ENCODE results near the gene MLPH. TPM values are rescaled to one million over a fixed set of nuclear protein-coding genes. Genes with fewer than 3 reads are reported as not detected.

MLPH gene
- total and polyA plus RNA-seq, 2 of the 13 experiments (the other 11 are each of a cell fraction or from before 2014, with no cell fraction given), result 0.12 TPM; not detected in 1

DNA sequence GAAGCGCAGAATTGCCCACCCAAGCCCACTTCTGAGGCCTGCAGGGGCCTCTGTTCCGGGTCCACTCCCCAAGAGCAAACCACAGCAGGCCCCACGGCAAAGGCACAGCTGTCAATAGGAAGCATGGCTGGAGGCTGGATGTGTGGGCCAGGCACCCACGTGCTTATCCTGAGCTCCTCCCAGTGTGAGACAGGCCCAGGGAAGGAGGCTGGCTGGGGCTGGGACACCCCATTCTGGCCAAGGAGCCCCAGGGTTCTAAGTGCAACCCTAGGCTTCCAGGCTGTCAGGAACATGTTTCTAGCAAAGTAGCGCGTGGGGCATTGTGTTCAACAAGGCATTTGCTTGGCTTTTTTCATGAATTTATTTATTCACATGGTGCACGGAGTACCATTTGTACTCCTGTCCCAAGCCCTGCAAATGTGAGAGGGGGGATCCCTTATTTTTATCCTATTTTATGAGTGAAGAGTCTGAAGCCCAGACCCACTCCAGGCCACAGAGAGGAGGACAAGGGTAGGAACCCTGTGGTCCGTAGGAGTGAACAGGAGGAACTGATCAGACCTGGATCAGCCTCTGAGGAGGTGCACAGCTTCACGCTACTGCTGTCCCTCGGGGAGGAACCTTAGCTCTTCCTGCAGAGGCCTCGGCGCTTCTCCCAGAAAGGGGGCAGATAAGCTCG is 109.6 kb downstream of the MLPH start (continued):
- TF ChIP-seq, protein P1, sequence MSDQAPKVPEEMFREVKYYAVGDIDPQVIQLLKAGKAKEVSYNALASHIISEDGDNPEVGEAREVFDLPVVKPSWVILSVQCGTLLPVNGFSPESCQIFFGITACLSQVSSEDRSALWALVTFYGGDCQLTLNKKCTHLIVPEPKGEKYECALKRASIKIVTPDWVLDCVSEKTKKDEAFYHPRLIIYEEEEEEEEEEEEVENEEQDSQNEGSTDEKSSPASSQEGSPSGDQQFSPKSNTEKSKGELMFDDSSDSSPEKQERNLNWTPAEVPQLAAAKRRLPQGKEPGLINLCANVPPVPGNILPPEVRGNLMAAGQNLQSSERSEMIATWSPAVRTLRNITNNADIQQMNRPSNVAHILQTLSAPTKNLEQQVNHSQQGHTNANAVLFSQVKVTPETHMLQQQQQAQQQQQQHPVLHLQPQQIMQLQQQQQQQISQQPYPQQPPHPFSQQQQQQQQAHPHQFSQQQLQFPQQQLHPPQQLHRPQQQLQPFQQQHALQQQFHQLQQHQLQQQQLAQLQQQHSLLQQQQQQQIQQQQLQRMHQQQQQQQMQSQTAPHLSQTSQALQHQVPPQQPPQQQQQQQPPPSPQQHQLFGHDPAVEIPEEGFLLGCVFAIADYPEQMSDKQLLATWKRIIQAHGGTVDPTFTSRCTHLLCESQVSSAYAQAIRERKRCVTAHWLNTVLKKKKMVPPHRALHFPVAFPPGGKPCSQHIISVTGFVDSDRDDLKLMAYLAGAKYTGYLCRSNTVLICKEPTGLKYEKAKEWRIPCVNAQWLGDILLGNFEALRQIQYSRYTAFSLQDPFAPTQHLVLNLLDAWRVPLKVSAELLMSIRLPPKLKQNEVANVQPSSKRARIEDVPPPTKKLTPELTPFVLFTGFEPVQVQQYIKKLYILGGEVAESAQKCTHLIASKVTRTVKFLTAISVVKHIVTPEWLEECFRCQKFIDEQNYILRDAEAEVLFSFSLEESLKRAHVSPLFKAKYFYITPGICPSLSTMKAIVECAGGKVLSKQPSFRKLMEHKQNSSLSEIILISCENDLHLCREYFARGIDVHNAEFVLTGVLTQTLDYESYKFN (CRISPR knock-in tag; conservative IDR thresholded peaks at IDR 0.05), result 0 out of 2 replicates have a peak, but pooled peaks have one; percentile 14
- TF ChIP-seq, protein P2, sequence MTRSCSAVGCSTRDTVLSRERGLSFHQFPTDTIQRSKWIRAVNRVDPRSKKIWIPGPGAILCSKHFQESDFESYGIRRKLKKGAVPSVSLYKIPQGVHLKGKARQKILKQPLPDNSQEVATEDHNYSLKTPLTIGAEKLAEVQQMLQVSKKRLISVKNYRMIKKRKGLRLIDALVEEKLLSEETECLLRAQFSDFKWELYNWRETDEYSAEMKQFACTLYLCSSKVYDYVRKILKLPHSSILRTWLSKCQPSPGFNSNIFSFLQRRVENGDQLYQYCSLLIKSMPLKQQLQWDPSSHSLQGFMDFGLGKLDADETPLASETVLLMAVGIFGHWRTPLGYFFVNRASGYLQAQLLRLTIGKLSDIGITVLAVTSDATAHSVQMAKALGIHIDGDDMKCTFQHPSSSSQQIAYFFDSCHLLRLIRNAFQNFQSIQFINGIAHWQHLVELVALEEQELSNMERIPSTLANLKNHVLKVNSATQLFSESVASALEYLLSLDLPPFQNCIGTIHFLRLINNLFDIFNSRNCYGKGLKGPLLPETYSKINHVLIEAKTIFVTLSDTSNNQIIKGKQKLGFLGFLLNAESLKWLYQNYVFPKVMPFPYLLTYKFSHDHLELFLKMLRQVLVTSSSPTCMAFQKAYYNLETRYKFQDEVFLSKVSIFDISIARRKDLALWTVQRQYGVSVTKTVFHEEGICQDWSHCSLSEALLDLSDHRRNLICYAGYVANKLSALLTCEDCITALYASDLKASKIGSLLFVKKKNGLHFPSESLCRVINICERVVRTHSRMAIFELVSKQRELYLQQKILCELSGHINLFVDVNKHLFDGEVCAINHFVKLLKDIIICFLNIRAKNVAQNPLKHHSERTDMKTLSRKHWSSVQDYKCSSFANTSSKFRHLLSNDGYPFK (CRISPR knock-in tag; IDR thresholded peaks at IDR 0.05; ENCODE audit: borderline replicate concordance), result 0 out of 2 replicates have a peak, but pooled peaks have one; percentile 5
- TF ChIP-seq, protein P3, sequence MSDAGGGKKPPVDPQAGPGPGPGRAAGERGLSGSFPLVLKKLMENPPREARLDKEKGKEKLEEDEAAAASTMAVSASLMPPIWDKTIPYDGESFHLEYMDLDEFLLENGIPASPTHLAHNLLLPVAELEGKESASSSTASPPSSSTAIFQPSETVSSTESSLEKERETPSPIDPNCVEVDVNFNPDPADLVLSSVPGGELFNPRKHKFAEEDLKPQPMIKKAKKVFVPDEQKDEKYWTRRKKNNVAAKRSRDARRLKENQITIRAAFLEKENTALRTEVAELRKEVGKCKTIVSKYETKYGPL (CRISPR knock-in tag; IDR thresholded peaks at IDR 0.05), result no peak
- TF ChIP-seq, protein P4, sequence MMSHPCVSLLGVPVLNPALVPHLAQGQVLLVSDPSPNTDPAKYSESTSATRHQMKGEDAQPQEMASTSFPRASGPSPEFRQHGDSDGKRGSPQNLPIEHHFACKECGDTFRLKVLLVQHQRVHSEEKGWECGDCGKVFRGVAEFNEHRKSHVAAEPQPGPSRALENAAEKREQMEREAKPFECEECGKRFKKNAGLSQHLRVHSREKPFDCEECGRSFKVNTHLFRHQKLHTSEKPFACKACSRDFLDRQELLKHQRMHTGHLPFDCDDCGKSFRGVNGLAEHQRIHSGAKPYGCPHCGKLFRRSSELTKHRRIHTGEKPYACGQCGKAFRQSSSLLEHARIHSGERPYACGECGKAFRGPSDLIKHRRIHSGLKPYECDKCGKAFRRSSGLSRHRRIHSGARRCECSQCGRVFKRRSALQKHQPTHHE (CRISPR knock-in tag; IDR thresholded peaks at IDR 0.05; ENCODE audit: borderline replicate concordance), result no peak
- TF ChIP-seq TOE1 (CRISPR knock-in tag; IDR thresholded peaks at IDR 0.05), result no peak
- TF ChIP-seq MTA1 (CRISPR knock-in tag; IDR thresholded peaks at IDR 0.05; ENCODE audit: borderline replicate concordance), result peak; percentile 30; the same call in 1 of the 2 replicates
- 0 out of 2 replicates have a peak, but pooled peaks have one; percentile 21 for TF ChIP-seq BORCS8-MEF2B (CRISPR knock-in tag; IDR thresholded peaks at IDR 0.05)
- no peak for TF ChIP-seq TAF1 (CRISPR knock-in tag; IDR thresholded peaks at IDR 0.05)
- TF ChIP-seq, protein P5, sequence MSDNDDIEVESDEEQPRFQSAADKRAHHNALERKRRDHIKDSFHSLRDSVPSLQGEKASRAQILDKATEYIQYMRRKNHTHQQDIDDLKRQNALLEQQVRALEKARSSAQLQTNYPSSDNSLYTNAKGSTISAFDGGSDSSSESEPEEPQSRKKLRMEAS (IDR thresholded peaks at IDR 0.05), result peak; percentile 66; the same call in 1 of the 2 replicates
- no peak for TF ChIP-seq MYNN (CRISPR knock-in tag; IDR thresholded peaks at IDR 0.05; ENCODE audit: low read depth)
- TF ChIP-seq, protein P6, sequence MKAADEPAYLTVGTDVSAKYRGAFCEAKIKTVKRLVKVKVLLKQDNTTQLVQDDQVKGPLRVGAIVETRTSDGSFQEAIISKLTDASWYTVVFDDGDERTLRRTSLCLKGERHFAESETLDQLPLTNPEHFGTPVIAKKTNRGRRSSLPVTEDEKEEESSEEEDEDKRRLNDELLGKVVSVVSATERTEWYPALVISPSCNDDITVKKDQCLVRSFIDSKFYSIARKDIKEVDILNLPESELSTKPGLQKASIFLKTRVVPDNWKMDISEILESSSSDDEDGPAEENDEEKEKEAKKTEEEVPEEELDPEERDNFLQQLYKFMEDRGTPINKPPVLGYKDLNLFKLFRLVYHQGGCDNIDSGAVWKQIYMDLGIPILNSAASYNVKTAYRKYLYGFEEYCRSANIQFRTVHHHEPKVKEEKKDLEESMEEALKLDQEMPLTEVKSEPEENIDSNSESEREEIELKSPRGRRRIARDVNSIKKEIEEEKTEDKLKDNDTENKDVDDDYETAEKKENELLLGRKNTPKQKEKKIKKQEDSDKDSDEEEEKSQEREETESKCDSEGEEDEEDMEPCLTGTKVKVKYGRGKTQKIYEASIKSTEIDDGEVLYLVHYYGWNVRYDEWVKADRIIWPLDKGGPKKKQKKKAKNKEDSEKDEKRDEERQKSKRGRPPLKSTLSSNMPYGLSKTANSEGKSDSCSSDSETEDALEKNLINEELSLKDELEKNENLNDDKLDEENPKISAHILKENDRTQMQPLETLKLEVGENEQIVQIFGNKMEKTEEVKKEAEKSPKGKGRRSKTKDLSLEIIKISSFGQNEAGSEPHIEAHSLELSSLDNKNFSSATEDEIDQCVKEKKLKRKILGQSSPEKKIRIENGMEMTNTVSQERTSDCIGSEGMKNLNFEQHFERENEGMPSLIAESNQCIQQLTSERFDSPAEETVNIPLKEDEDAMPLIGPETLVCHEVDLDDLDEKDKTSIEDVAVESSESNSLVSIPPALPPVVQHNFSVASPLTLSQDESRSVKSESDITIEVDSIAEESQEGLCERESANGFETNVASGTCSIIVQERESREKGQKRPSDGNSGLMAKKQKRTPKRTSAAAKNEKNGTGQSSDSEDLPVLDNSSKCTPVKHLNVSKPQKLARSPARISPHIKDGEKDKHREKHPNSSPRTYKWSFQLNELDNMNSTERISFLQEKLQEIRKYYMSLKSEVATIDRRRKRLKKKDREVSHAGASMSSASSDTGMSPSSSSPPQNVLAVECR (CRISPR knock-in tag; IDR thresholded peaks at IDR 0.05; ENCODE audit: borderline replicate concordance), result 0 out of 2 replicates have a peak, but pooled peaks have one; percentile 30
- no peak for TF ChIP-seq ZNF225 (CRISPR knock-in tag; IDR thresholded peaks at IDR 0.05)
- TF ChIP-seq CENPT (CRISPR knock-in tag; IDR thresholded peaks at IDR 0.05; ENCODE audit: low read depth), result no peak
